Measurements from ENCODE around the gene SCART1.

DNA sequence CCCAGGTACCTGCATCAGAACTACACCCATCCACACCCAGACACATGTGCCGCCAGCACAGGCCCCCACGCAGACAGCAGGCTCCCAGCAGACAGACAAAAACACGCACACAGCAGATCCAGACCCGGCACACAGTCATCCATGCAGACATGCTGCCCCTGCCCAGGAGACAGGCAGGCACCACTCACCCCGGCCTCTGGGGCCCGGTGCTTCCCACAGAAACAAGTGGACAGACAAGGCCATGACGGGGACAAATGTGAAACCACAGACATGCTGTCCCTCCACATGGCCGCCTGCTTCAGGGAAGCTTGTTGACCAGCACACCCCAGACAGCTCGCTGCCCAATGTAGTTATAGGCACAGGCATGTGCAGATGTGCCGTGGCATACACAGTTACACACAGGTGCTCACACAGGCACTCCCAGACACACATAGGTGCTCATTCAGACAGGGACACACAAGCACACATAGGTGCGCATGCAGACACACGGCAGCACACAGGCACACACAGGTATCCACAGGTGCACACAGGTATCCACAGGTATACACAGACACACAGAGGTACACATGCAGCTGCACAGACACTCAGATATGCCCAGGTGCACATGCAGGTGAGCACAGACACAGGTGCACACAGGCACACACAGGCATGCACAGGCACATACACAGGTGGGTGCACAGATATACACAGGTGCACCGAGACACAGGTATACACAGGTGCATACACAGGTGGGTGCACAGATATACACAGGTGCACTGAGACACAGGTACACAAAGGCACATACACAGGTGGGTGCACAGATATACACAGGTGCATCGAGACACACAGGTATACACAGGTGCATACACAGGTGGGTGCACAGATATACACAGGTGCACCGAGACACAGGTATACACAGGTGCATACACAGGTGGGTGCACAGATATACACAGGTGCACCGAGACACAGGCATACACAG lies 10.5 kb upstream of the SCART1 start:
- TF ChIP-seq CTCF (IDR thresholded peaks at IDR 0.05) (no peak), POLR2A (IDR thresholded peaks at IDR 0.05) (no peak), POLR2AphosphoS5 (IDR thresholded peaks at IDR 0.05; ENCODE audit: insufficient read depth in 1 of 2, low read depth in 1 of 2) (no peak)

Measured in vagina (tissue), 2 donors.